Heart left ventricle (tissue), 13 donors: ENCODE measurements around the gene MAML2.

ENCODE experiments used
- POLR2A ChIP-seq, 2 donors: fragments of 450-650 bp; IDR thresholded peaks; one replicate each; pipeline ENCODE4 v1.6.1; 2017; ENCODE audit warnings: antibody characterized with exemption in 2 of 2, mild to moderate bottlenecking in 2 of 2, moderate library complexity in 2 of 2
- TF ChIP-seq, protein P1 (sequence below), 12 donors: fragments of 200-600 bp; sonication (generic) in 4 of 12; IDR thresholded peaks; one replicate each; pipeline versions ENCODE4 v1.5.0 to v1.8.0; 2018 to 2022; ENCODE audit warnings: antibody characterized with exemption in 12 of 12, mild to moderate bottlenecking in 5 of 12
- donor health status: ischemic (EF 13 %, LVEDD 7.1; RV severe dilation, severe dysfunction).
- donor health status: DM: no; HTN: yes; CAD: no.
- donor health status: DM: no; HTN: no; CAD: no.
- donor health status: ischemic (EF 25% LVEDD 6.9; RV normal size, moderate dysfunction).
- donor health status: ischemic (EF 25% LVEDD 5.7; RV mildly dilated, moderate dysfunction).
- donor health status: ischemic (EF 35%, LVEDD 5.7; RV mildly dilated, moderate dysfunction).
- donor health status: nonischemic (EF 11% LVEDD 7.7; RV severe dilation, severe dysfunction).
- donor health status: DM: yes; HTN: yes; CAD: no.
- donor health status: PGD.
- donor health status: ischemic (EF 29% LVEDD 5.4; RV normal size, mild dysfunction).
- donor health status: nonischemic (EF 23%, LVEDD 6.1; RV moderate dilation, normal function).

- TF ChIP-seq, protein P1, sequence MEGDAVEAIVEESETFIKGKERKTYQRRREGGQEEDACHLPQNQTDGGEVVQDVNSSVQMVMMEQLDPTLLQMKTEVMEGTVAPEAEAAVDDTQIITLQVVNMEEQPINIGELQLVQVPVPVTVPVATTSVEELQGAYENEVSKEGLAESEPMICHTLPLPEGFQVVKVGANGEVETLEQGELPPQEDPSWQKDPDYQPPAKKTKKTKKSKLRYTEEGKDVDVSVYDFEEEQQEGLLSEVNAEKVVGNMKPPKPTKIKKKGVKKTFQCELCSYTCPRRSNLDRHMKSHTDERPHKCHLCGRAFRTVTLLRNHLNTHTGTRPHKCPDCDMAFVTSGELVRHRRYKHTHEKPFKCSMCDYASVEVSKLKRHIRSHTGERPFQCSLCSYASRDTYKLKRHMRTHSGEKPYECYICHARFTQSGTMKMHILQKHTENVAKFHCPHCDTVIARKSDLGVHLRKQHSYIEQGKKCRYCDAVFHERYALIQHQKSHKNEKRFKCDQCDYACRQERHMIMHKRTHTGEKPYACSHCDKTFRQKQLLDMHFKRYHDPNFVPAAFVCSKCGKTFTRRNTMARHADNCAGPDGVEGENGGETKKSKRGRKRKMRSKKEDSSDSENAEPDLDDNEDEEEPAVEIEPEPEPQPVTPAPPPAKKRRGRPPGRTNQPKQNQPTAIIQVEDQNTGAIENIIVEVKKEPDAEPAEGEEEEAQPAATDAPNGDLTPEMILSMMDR (IDR thresholded peaks at IDR 0.05), result no peak
- no peak for TF ChIP-seq POLR2A (IDR thresholded peaks at IDR 0.05)
Observed at GRCh38 chr11:96106645-96107044, 236.3 kb downstream of the MAML2 start.
